Aorta (tissue), 5 donors: Measurements from ENCODE around the gene IL1RAPL1. TPM values are rescaled to one million over a fixed set of nuclear protein-coding genes. Genes with fewer than 3 reads are reported as not detected.

Experiments used
- ATAC-seq: fragments of 200-7000 bp; cut with Tn5 transposase; one replicate; pipeline ENCODE4 v1.9.1; 2022; ENCODE audit warnings: moderate library complexity; ENCODE audit not compliant: low FRiP score
- DNase-seq, 2 donors: peaks; one replicate each; pipeline ENCODE4 v3.0.0-alpha.2; 2020
- H3K27ac ChIP-seq, 2 donors: one replicate each; pipeline ENCODE4 v1.5.1; 2013; ENCODE audit warnings: low read length in 2 of 2, mild to moderate bottlenecking in 2 of 2, moderate library complexity in 2 of 2, control low read depth in 1 of 2, inconsistent platforms in 1 of 2, low read depth in 1 of 2
- H3K27me3 ChIP-seq, 2 donors: one replicate each; pipeline ENCODE4 v1.6.1; 2013; ENCODE audit warnings: control low read depth in 1 of 2, low read length in 1 of 2, mild to moderate bottlenecking in 1 of 2, moderate library complexity in 1 of 2; ENCODE audit not compliant: insufficient read depth in 2 of 2, control insufficient read depth in 1 of 2
- H3K36me3 ChIP-seq, 2 donors: one replicate each; pipeline ENCODE4 v1.6.1; 2013; ENCODE audit warnings: control low read depth in 1 of 2, low read length in 1 of 2, mild to moderate bottlenecking in 1 of 2; ENCODE audit not compliant: insufficient read depth in 2 of 2, control insufficient read depth in 1 of 2
- H3K4me1 ChIP-seq, 2 donors: one replicate each; pipeline ENCODE4 v1.6.1; 2013; ENCODE audit warnings: low read length in 2 of 2, control low read depth in 1 of 2, mild to moderate bottlenecking in 1 of 2, moderate library complexity in 1 of 2; ENCODE audit not compliant: insufficient read depth in 2 of 2, control insufficient read depth in 1 of 2
- H3K4me3 ChIP-seq, 2 donors: one replicate each; pipeline ENCODE4 v1.5.1; 2013; ENCODE audit warnings: low read length in 2 of 2, control low read depth in 1 of 2, mild to moderate bottlenecking in 1 of 2
- H3K9me3 ChIP-seq: one replicate; pipeline ENCODE4 v1.6.1; 2013; ENCODE audit warnings: mild to moderate bottlenecking, low read length; ENCODE audit not compliant: control insufficient read depth
- WGBS, 2 donors: extraction: QIAGEN DNeasy Blood & Tissue Kit; methylation state at CpG; one replicate each; pipeline ENCODE4 v1.1.7; 2013; 5-methylcytosine and 5-hydroxymethylcytosine counted together
- intact Hi-C, 2 donors: fragments of 100-400 bp; cut with DNase I; formaldehyde crosslinking; loops; one replicate each; pipeline versions ENCODE4 v1.14.2 to v1.15.0; 2022
- polyA plus RNA-seq, 2 donors: library from polyadenylated mRNA; stranded (reverse); fragments of 200-250 nt; gene quantifications; one replicate each; pipeline ENCODE4 v1.2.3, GENCODE V29; 2013
- total RNA-seq, 2 donors: library from RNA; stranded (reverse); fragmentation: NEBNext Ultra II Directional; extraction: Animal tissue kit (Norgen Biotek cat#: 25700); gene quantifications; one replicate each; pipeline ENCODE4 v1.2.1, GENCODE V29; 2021
- donor health status: healthy with polysubstance abuse.
- donor health status: Bipolar disorder and iron deficiency.
- donor health status: DM: no; HTN: no; CAD: no.
- donor health status: DM: no; HTN: no; CAD: no.
- donor health status: DM: yes; HTN: yes; CAD: no.

IL1RAPL1 gene
- total and polyA plus RNA-seq, 4 donors: 0.24 to 0.26 TPM; not detected in 2

GRCh38 chrX:28848707-28849106 lies 261.5 kb downstream of the IL1RAPL1 start:
- Histone ChIP-seq H3K9me3 (no peaks in the 10 kb centered on the region), H3K27me3 (no peaks in the 10 kb centered on the region), H3K36me3 (no peaks in the 10 kb centered on the region), H3K4me3 (no peak overlapping the region), H3K27ac (no peak overlapping the region), H3K4me1 (no peaks in the 10 kb centered on the region)
- DNase-seq: no peak
- no peak for ATAC-seq
- 72 to 79% methylated on average over 3 of the region's 3 CpGs for WGBS, 2 donors
- intact Hi-C loops: no loop called here

GRCh38 chrX:28850955-28851354 lies 263.7 kb downstream of the IL1RAPL1 start:
- H3K27ac ChIP-seq: no peak overlapping the region
- H3K36me3 ChIP-seq: no peaks in the 10 kb centered on the region
- H3K4me3 ChIP-seq: no peak overlapping the region
- H3K9me3 ChIP-seq: no peaks in the 10 kb centered on the region
- ATAC-seq (no peak), DNase-seq (no peak)
- 66 to 92% methylated on average over 2 of the region's 2 CpGs for WGBS, 2 donors
- no peaks in the 10 kb centered on the region for H3K27me3 ChIP-seq
- no peaks in the 10 kb centered on the region for H3K4me1 ChIP-seq
- intact Hi-C loops: no loop called here

GRCh38 chrX:28851871-28852270 lies 264.6 kb downstream of the IL1RAPL1 start:
- Histone ChIP-seq H3K4me1 (no peaks in the 10 kb centered on the region), H3K9me3 (no peaks in the 10 kb centered on the region), H3K4me3 (no peak overlapping the region), H3K27ac (no peak overlapping the region), H3K27me3 (no peaks in the 10 kb centered on the region), H3K36me3 (no peaks in the 10 kb centered on the region)
- ATAC-seq (no peak), DNase-seq (no peak)
- intact Hi-C loops: no loop called here
- WGBS, 2 donors: 77 to 87% methylated on average over 1 of the region's 1 CpG

- WGBS, 2 donors: 47 to 89% methylated on average over 1 of the region's 1 CpG
- H3K36me3 ChIP-seq: no peaks in the 10 kb centered on the region
- DNase-seq: no peak
- intact Hi-C loops: no loop called here
- H3K4me1 ChIP-seq: no peaks in the 10 kb centered on the region
- H3K9me3 ChIP-seq: no peaks in the 10 kb centered on the region
- H3K27me3 ChIP-seq: no peaks in the 10 kb centered on the region
- no peak for ATAC-seq
- H3K27ac ChIP-seq: no peak overlapping the region
- H3K4me3 ChIP-seq: no peak overlapping the region
Measured at GRCh38 chrX:28854637-28855036, 267.4 kb downstream of the IL1RAPL1 start.

GRCh38 chrX:28876408-28876807 lies 289.2 kb downstream of the IL1RAPL1 start:
- ATAC-seq (no peak), DNase-seq (no peak)
- H3K9me3 ChIP-seq: no peaks in the 10 kb centered on the region
- no peak overlapping the region for H3K27ac ChIP-seq
- no peaks in the 10 kb centered on the region for H3K27me3 ChIP-seq
- H3K36me3 ChIP-seq: no peaks in the 10 kb centered on the region
- WGBS, 2 donors: 21 to 44% methylated on average over 1 of the region's 1 CpG
- no peak overlapping the region for H3K4me3 ChIP-seq
- no peaks in the 10 kb centered on the region for H3K4me1 ChIP-seq
- intact Hi-C loops: no loop called here

- ATAC-seq (no peak), DNase-seq (no peak)
- intact Hi-C loops: no loop called here
- Histone ChIP-seq H3K4me1 (no peaks in the 10 kb centered on the region), H3K36me3 (no peaks in the 10 kb centered on the region), H3K27me3 (no peaks in the 10 kb centered on the region), H3K27ac (no peak overlapping the region), H3K4me3 (no peak overlapping the region), H3K9me3 (no peaks in the 10 kb centered on the region)
- WGBS, 2 donors: 35 to 40% methylated on average over 2 of the region's 2 CpGs
Measured at GRCh38 chrX:28876901-28877300, 289.7 kb downstream of the IL1RAPL1 start.

- ATAC-seq: no peak
- Histone ChIP-seq H3K27me3 (no peaks in the 10 kb centered on the region), H3K4me3 (no peak overlapping the region)
Measured at GRCh38 chrX:28880136-28880535, 292.9 kb downstream of the IL1RAPL1 start.

GRCh38 chrX:28884823-28885222 lies 297.6 kb downstream of the IL1RAPL1 start:
- intact Hi-C loops: no loop called here
- 76 to 100% methylated on average over 1 of the region's 1 CpG for WGBS, 2 donors
- Histone ChIP-seq H3K27ac (no peak overlapping the region), H3K9me3 (no peaks in the 10 kb centered on the region), H3K4me1 (no peaks in the 10 kb centered on the region), H3K27me3 (no peaks in the 10 kb centered on the region), H3K4me3 (no peak overlapping the region), H3K36me3 (no peaks in the 10 kb centered on the region)
- ATAC-seq (no peak), DNase-seq (no peak)

More at GRCh38 chrX:28880136-28880535, 292.9 kb downstream of the IL1RAPL1 start:
- Histone ChIP-seq H3K36me3 (no peaks in the 10 kb centered on the region), H3K4me1 (no peaks in the 10 kb centered on the region), H3K27ac (no peak overlapping the region), H3K9me3 (no peaks in the 10 kb centered on the region)
- DNase-seq: no peak
- intact Hi-C loops: no loop called here

GRCh38 chrX:28888416-28888815 lies 301.2 kb downstream of the IL1RAPL1 start:
- no peaks in the 10 kb centered on the region for H3K4me1 ChIP-seq
- DNase-seq: no peak
- intact Hi-C loops: no loop called here

More at GRCh38 chrX:28888416-28888815, 301.2 kb downstream of the IL1RAPL1 start:
- 74 to 79% methylated on average over 1 of the region's 1 CpG for WGBS, 2 donors
- ATAC-seq: no peak
- Histone ChIP-seq H3K27me3 (no peaks in the 10 kb centered on the region), H3K9me3 (no peaks in the 10 kb centered on the region), H3K27ac (no peak overlapping the region), H3K36me3 (no peaks in the 10 kb centered on the region), H3K4me3 (no peak overlapping the region)
